Erythroblast (primary cell): Measurements from ENCODE around the gene KIFC3.

Source experiments
- GATA1 ChIP-seq: IDR thresholded peaks from 2 replicates; pipeline ENCODE4 v1.6.1; 2011; ENCODE audit warnings: low read depth, mild to moderate bottlenecking, control low read depth, low read length, moderate library complexity
- POLR2A ChIP-seq: IDR thresholded peaks from 2 replicates; pipeline ENCODE4 v1.6.1; 2011; ENCODE audit warnings: mild to moderate bottlenecking, low read length

DNA sequence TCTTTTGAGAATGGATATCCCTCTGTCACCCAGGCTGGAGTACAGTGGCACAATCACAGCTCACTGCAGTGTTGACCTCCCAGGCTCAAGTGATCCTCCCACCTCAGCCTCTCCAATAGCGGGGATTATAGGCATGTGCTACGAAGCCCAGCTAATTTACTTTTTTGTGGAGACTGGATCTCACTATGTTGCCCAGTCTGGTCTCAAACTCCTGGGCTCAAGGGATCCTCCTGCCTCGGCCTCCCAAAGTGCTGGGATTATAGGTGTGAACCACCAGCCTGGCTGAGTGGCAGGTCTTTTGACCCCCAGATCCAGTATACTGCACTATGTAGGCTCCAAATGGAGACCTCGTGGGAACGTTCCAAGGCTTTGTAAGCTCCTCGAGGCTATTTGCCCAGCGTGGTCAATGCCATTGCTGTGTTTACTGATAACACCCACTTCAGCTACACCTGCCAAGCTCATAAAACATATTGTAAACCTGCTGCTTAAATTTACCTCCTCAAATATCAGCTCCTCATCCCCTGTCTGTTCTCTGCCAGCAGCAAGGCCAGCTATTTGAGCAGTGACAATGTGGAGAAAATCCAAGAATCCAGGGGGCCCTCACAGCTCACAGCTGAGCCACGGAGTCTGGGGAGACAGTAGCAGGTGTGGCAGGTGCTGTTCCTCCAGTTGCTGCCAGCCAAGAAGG is 16.2 kb upstream of the KIFC3 start:
- TF ChIP-seq POLR2A (no peak), GATA1 (no peak)
